Measurements from ENCODE around the gene RSPH1. TPM values are rescaled to one million over a fixed set of nuclear protein-coding genes. Genes with fewer than 3 reads are reported as not detected.

RSPH1 gene
- total RNA-seq, 1 experiment from 2014 or later, result 0.31 TPM

DNA sequence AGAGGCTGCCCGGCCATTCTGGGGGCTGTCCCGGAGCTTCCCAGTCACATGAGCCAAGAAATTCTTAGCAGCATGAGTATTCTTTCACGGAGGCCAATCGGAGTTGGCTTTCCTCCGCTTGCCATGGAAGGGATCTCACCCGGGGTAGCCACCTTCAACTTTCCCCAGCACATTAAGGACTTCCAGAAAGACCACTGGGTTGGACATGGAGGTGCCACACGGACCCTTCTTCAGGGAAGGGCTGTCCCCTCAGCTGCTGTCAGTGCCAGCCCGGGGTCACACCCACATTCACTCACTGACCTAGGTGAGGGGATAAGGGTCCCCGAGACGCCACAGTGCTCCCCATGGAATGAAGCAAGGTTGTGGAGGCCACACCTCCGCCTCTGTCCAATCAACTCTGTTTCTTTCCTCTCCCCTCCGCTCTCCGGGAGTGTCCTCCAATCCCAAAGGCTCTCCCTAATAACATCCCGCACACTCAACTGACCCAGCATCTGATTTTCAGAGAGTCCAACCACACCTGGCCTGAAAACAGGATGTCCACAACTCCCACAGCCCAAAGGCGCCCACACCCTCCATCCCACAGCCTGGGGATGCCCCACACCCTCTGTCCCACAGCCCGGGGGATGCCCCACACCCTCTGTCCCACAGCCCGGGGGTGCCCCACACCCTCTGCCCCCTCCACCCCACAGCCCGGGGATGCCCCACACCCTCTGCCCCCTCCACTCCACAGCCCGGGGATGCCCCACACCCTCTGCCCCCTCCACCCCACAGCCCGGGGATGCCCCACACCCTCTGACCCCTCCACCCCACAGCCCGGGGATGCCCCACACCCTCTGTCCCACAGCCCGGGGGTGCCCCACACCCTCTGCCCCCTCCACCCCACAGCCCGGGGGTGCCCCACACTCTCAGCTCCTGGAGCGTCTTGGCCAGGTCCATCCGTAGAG is 19.4 kb downstream of the RSPH1 start:
- Histone ChIP-seq H4K91ac (ENCODE audit: insufficient read length, low read depth, low read length) (no peak overlapping the region), H3K23ac (ENCODE audit: insufficient read length, low read depth, low read length) (no peak overlapping the region), H2BK20ac (ENCODE audit: low read depth, low read length, poor library complexity, severe bottlenecking) (no peak overlapping the region), H3K27ac (ENCODE audit: insufficient read length, low read depth, low read length) (no peak overlapping the region), H3T11ph (ENCODE audit: low read length) (no peak overlapping the region), H3K18ac (ENCODE audit: insufficient read length, low read depth, low read length) (no peak overlapping the region), H3K4me2 (ENCODE audit: insufficient read depth, insufficient read length, low read length) (no peak overlapping the region), H3K9me3 (ENCODE audit: control insufficient read depth, low read depth, low read length) (no peaks in the 10 kb centered on the region), H4K8ac (replicated peaks; ENCODE audit: insufficient read length, low read depth, low read length) (no peak overlapping the region), H3K56ac (ENCODE audit: insufficient read length, low read depth, low read length) (no peak overlapping the region), H2BK120ac (ENCODE audit: low read depth, low read length, poor library complexity, severe bottlenecking) (no peak overlapping the region), H4K20me1 (ENCODE audit: control insufficient read depth, insufficient read depth, insufficient read length) (no peaks in the 10 kb centered on the region), H3K9ac (ENCODE audit: extremely low read depth, insufficient read length, low read length) (no peak overlapping the region), H2BK15ac (ENCODE audit: low read depth, low read length) (no peak overlapping the region), H3K79me1 (ENCODE audit: insufficient read depth, low read depth, low read length, poor library complexity, severe bottlenecking) (no peaks in the 10 kb centered on the region), H3K4ac (ENCODE audit: low read depth, low read length) (no peak overlapping the region), H2AK5ac (ENCODE audit: insufficient read length, low read length) (no peak overlapping the region), H3K4me1 (ENCODE audit: insufficient read depth, low read length) (peaks cover 7% of the 10 kb centered on the region; the same call in 1 of the 2 replicates), H2BK12ac (ENCODE audit: insufficient read length, low read depth, low read length) (no peak overlapping the region), H4K5ac (ENCODE audit: insufficient read length, low read depth, low read length) (no peak overlapping the region), H3K79me2 (ENCODE audit: insufficient read depth, low read length) (no peaks in the 10 kb centered on the region), H2BK5ac (ENCODE audit: insufficient read length, low read length) (no peak overlapping the region), H3K14ac (ENCODE audit: insufficient read depth, low read length) (no peak overlapping the region), H2AFZ (ENCODE audit: low read length) (no peak overlapping the region), H3K23me2 (ENCODE audit: insufficient read length, low read depth, low read length, poor library complexity, severe bottlenecking) (no peaks in the 10 kb centered on the region), H3K27me3 (ENCODE audit: insufficient read depth, low read length) (no peaks in the 10 kb centered on the region)
- TF ChIP-seq, protein P1, sequence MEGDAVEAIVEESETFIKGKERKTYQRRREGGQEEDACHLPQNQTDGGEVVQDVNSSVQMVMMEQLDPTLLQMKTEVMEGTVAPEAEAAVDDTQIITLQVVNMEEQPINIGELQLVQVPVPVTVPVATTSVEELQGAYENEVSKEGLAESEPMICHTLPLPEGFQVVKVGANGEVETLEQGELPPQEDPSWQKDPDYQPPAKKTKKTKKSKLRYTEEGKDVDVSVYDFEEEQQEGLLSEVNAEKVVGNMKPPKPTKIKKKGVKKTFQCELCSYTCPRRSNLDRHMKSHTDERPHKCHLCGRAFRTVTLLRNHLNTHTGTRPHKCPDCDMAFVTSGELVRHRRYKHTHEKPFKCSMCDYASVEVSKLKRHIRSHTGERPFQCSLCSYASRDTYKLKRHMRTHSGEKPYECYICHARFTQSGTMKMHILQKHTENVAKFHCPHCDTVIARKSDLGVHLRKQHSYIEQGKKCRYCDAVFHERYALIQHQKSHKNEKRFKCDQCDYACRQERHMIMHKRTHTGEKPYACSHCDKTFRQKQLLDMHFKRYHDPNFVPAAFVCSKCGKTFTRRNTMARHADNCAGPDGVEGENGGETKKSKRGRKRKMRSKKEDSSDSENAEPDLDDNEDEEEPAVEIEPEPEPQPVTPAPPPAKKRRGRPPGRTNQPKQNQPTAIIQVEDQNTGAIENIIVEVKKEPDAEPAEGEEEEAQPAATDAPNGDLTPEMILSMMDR (conservative IDR thresholded peaks at IDR 0.05), result no peak
- H3K9me3 Mint-ChIP-seq, result no peaks in the 10 kb centered on the region
- no peak overlapping the region; a peak in 1 of 7 replicates for H3K27ac Mint-ChIP-seq
- WGBS (ENCODE audit: extremely low coverage, insufficient read length, low lambda C conversion rate), result no CpG with 5 or more reads among the region's 25 CpGs
- H3K36me3 Mint-ChIP-seq (ENCODE audit: insufficient read depth in 1 of 3, low read depth in 3 of 3), result no peaks in the 10 kb centered on the region
- H3K4me3 Mint-ChIP-seq, result no peak overlapping the region
- no peak for DNase-seq
- H3K27me3 Mint-ChIP-seq (ENCODE audit: low read depth), result peaks cover 11% of the 10 kb centered on the region
- peaks cover 18 to 23% of the 10 kb centered on the region in 2 experiments for H3K4me1 Mint-ChIP-seq

All from H9 (cell line).